OCI-M2 (cell line): ENCODE measurements around the gene MCOLN3.

Experiments used
- DNase-seq: peaks from one replicate; lab custom pipeline; 2025; ENCODE audit not compliant: unreplicated experiment; lab: John Stamatoyannopoulos, UW

The MCOLN3 gene

GRCh38 chr1:85048296-85049064 lies at the start of gene MCOLN3:
MCOLN3 (minus strand) TSS chr1:85048500; CDS start chr1:85045360, 3,140 bp downstream.
- no peak for DNase-seq

GRCh38 chr1:85093644-85094043 lies 45.3 kb upstream of the MCOLN3 start:
- no peak for DNase-seq

- no peak for DNase-seq
Observed at GRCh38 chr1:85091671-85092280, 43.5 kb upstream of the MCOLN3 start.

- DNase-seq = no peak
Observed at GRCh38 chr1:85090225-85090624, 41.9 kb upstream of the MCOLN3 start.

- no peak for DNase-seq
Observed at GRCh38 chr1:85089203-85089602, 40.9 kb upstream of the MCOLN3 start.

- no peak for DNase-seq
Observed at GRCh38 chr1:85088408-85088784, 40.1 kb upstream of the MCOLN3 start.

- no peak for DNase-seq
Observed at GRCh38 chr1:85087659-85088407, 39.5 kb upstream of the MCOLN3 start.

GRCh38 chr1:85085417-85085816 lies 37.1 kb upstream of the MCOLN3 start:
- no peak for DNase-seq

- DNase-seq = no peak
Observed at GRCh38 chr1:85078903-85079302, 30.6 kb upstream of the MCOLN3 start.

GRCh38 chr1:85074365-85074964 lies 26.2 kb upstream of the MCOLN3 start:
- DNase-seq = no peak

GRCh38 chr1:85070972-85071492 lies 22.7 kb upstream of the MCOLN3 start:
- DNase-seq = no peak

GRCh38 chr1:85068846-85069245 lies 20.5 kb upstream of the MCOLN3 start:
- no peak for DNase-seq

GRCh38 chr1:85065550-85065949 lies 17.2 kb upstream of the MCOLN3 start:
- DNase-seq = no peak

- DNase-seq = no peak
Observed at GRCh38 chr1:85062425-85063026, 14.2 kb upstream of the MCOLN3 start.

GRCh38 chr1:85061711-85062424 lies 13.6 kb upstream of the MCOLN3 start:
- no peak for DNase-seq

- no peak for DNase-seq
Observed at GRCh38 chr1:85060038-85060437, 11.7 kb upstream of the MCOLN3 start.

- no peak for DNase-seq
Observed at GRCh38 chr1:85059563-85059962, 11.3 kb upstream of the MCOLN3 start.

GRCh38 chr1:85058786-85059185 lies 10.5 kb upstream of the MCOLN3 start:
- DNase-seq = no peak

GRCh38 chr1:85058311-85058710 lies 10.0 kb upstream of the MCOLN3 start:
- DNase-seq = no peak

GRCh38 chr1:85054664-85055063 lies 6.4 kb upstream of the MCOLN3 start:
- DNase-seq = no peak
